HepG2 (cell line): ENCODE results near the gene ZNF382. TPM values are rescaled to one million over a fixed set of nuclear protein-coding genes. Genes with fewer than 3 reads are reported as not detected.

Source experiments
- DNMT1 ChIP-seq: sonication (generic); formaldehyde crosslinking; IDR thresholded peaks from 2 replicates; pipeline ENCODE4 v1.5.1; 2020; ENCODE audit warnings: mild to moderate bottlenecking, missing genetic modification reagents
- EZH2 ChIP-seq: conservative IDR thresholded peaks from 2 replicates; pipeline ENCODE4 v1.6.1; 2012; ENCODE audit warnings: mild to moderate bottlenecking, low read depth, low read length, moderate library complexity
- FOXK2 ChIP-seq: fragments of 450-650 bp; IDR thresholded peaks from 2 replicates; pipeline ENCODE4 v1.6.1; 2016
- IKZF1 ChIP-seq: fragments of 450-650 bp; IDR thresholded peaks from 2 replicates; pipeline ENCODE4 v1.7.1; 2016
- IRF2 ChIP-seq: IDR thresholded peaks from 2 replicates; pipeline ENCODE4 v1.6.1; 2018; ENCODE audit warnings: missing genetic modification reagents, missing compliant biosample characterization
- KLF15 ChIP-seq: sonication (generic); formaldehyde crosslinking; IDR thresholded peaks from 2 replicates; pipeline ENCODE4 v1.8.1; 2023; ENCODE audit warnings: borderline replicate concordance, mild to moderate bottlenecking, inconsistent platforms, missing genetic modification reagents, mixed read lengths
- MED1 ChIP-seq: sonication (generic); formaldehyde crosslinking; IDR thresholded peaks from 2 replicates; pipeline ENCODE4 v1.4.0; 2020; ENCODE audit warnings: missing genetic modification reagents
- MIER2 ChIP-seq: IDR thresholded peaks from 2 replicates; pipeline ENCODE4 v1.6.1; 2016; ENCODE audit warnings: missing biosample characterization, missing genetic modification reagents
- MLLT10 ChIP-seq: sonication (generic); formaldehyde crosslinking; IDR thresholded peaks from 2 replicates; pipeline ENCODE4 v1.4.0; 2020; ENCODE audit warnings: missing genetic modification reagents
- NCOA2 ChIP-seq: sonication (generic); formaldehyde crosslinking; IDR thresholded peaks from 2 replicates; pipeline ENCODE4 v1.8.0; 2022; ENCODE audit warnings: inconsistent platforms
- NCOR1 ChIP-seq: fragments of 200-600 bp; sonication (generic); IDR thresholded peaks from 2 replicates; pipeline ENCODE4 v1.7.0; 2017; ENCODE audit warnings: antibody characterized with exemption, low read length, borderline replicate concordance
- NFE2 ChIP-seq: sonication (generic); formaldehyde crosslinking; IDR thresholded peaks from 2 replicates; pipeline ENCODE4 v1.4.0; 2020; ENCODE audit warnings: missing genetic modification reagents
- NFYC ChIP-seq: IDR thresholded peaks from 2 replicates; pipeline ENCODE4 v1.6.1; 2016; ENCODE audit warnings: missing genetic modification reagents, missing compliant biosample characterization
- NKX3-1 ChIP-seq: sonication (generic); formaldehyde crosslinking; IDR thresholded peaks from 2 replicates; pipeline ENCODE4 v1.5.0; 2020; ENCODE audit warnings: missing genetic modification reagents
- ONECUT2 ChIP-seq: sonication (generic); formaldehyde crosslinking; IDR thresholded peaks from 2 replicates; pipeline ENCODE4 v1.4.0; 2020; ENCODE audit warnings: missing genetic modification reagents
- RCOR2 ChIP-seq: IDR thresholded peaks from 2 replicates; pipeline ENCODE4 v1.6.1; 2016; ENCODE audit warnings: missing biosample characterization, missing genetic modification reagents
- RFX5 ChIP-seq: IDR thresholded peaks from 2 replicates; pipeline ENCODE4 v1.6.1; 2011; ENCODE audit warnings: low read depth, low read length, improper control_type of control experiment
- SP140L ChIP-seq: sonication (generic); formaldehyde crosslinking; IDR thresholded peaks from 2 replicates; pipeline ENCODE4 v1.4.0; 2020; ENCODE audit warnings: missing genetic modification reagents, borderline replicate concordance
- STAT5B ChIP-seq: sonication (generic); formaldehyde crosslinking; IDR thresholded peaks from 2 replicates; pipeline ENCODE4 v1.4.0; 2020; ENCODE audit warnings: missing genetic modification reagents
- TARDBP ChIP-seq: sonication (generic); formaldehyde crosslinking; IDR thresholded peaks from 2 replicates; pipeline ENCODE4 v1.8.0; 2022; ENCODE audit warnings: mild to moderate bottlenecking, missing genetic modification reagents
- ZBTB1 ChIP-seq: sonication (generic); formaldehyde crosslinking; IDR thresholded peaks from 2 replicates; pipeline ENCODE4 v1.4.0; 2020; ENCODE audit warnings: missing genetic modification reagents, borderline replicate concordance
- ZBTB7B ChIP-seq: sonication (generic); formaldehyde crosslinking; IDR thresholded peaks from 2 replicates; pipeline ENCODE4 v1.4.0; 2020; ENCODE audit warnings: missing genetic modification reagents
- ZFP36 ChIP-seq: fragments of 150-350 bp; IDR thresholded peaks from 2 replicates; pipeline ENCODE4 v1.6.1; 2018; ENCODE audit warnings: borderline replicate concordance, low read length, low read depth; ENCODE audit not compliant: partially characterized antibody
- ZFP82 ChIP-seq: sonication (generic); formaldehyde crosslinking; IDR thresholded peaks from 2 replicates; pipeline ENCODE4 v1.5.1; 2020; ENCODE audit warnings: mild to moderate bottlenecking, missing genetic modification reagents, borderline replicate concordance
- ZNF598 ChIP-seq: sonication (generic); formaldehyde crosslinking; IDR thresholded peaks from 2 replicates; pipeline ENCODE4 v1.5.1; 2020; ENCODE audit warnings: mild to moderate bottlenecking, missing genetic modification reagents, borderline replicate concordance
- ZNF670 ChIP-seq: sonication (generic); formaldehyde crosslinking; IDR thresholded peaks from 2 replicates; pipeline ENCODE4 v1.8.0; 2022; ENCODE audit warnings: mild to moderate bottlenecking, missing genetic modification reagents, borderline replicate concordance
- ZNF713 ChIP-seq: sonication (generic); formaldehyde crosslinking; IDR thresholded peaks from 2 replicates; pipeline ENCODE4 v1.4.0; 2020; ENCODE audit warnings: mild to moderate bottlenecking, missing genetic modification reagents
- ZNF737 ChIP-seq: sonication (generic); formaldehyde crosslinking; IDR thresholded peaks from 2 replicates; pipeline ENCODE4 v1.5.0; 2020; ENCODE audit warnings: missing genetic modification reagents, mild to moderate bottlenecking, borderline replicate concordance
- ZNF788 ChIP-seq: sonication (generic); formaldehyde crosslinking; IDR thresholded peaks from 2 replicates; pipeline ENCODE4 v1.5.0; 2020; ENCODE audit warnings: mild to moderate bottlenecking, missing genetic modification reagents, borderline replicate concordance
- polyA plus RNA-seq, 8 experiments: library from polyadenylated mRNA; depleted of rRNA in 3 of 8; stranded (reverse) in 7 of 8; unstranded in 1 of 8; fragments of >200 nt; fragmentation: Illumina TruSeq in 4 of 8; extraction: Trizol in 4 of 8; gene quantifications; 2 replicates each; pipeline versions ENCODE4 v1.2.1 to v1.2.3, GENCODE V29; 2011 to 2016; ENCODE audit warnings: low read depth in 4 of 8, missing spikeins in 1 of 8, mixed read lengths in 1 of 8; ENCODE audit not compliant: insufficient read depth in 1 of 8
- total RNA-seq, 5 experiments: library from RNA; depleted of rRNA; stranded (reverse); fragments of >200 nt; fragmentation: Illumina TruSeq; extraction: Trizol; gene quantifications; 2 replicates each; pipeline ENCODE4 v1.2.3, GENCODE V29; 2016; ENCODE audit warnings: low read depth in 1 of 5
- TF ChIP-seq, protein P1 (sequence below): sonication (generic); formaldehyde crosslinking; conservative IDR thresholded peaks from 2 replicates; pipeline ENCODE4 v1.4.0; 2020; ENCODE audit warnings: missing genetic modification reagents
- TF ChIP-seq, protein P2 (sequence below): sonication (generic); formaldehyde crosslinking; conservative IDR thresholded peaks from 2 replicates; pipeline ENCODE4 v1.8.0; 2022; ENCODE audit warnings: low read depth, missing genetic modification reagents

ZNF382 gene
- total and polyA plus RNA-seq, 2 of the 13 experiments (the other 11 are each of a cell fraction or from before 2014, with no cell fraction given), result 2.3 to 6.8 TPM

DNA sequence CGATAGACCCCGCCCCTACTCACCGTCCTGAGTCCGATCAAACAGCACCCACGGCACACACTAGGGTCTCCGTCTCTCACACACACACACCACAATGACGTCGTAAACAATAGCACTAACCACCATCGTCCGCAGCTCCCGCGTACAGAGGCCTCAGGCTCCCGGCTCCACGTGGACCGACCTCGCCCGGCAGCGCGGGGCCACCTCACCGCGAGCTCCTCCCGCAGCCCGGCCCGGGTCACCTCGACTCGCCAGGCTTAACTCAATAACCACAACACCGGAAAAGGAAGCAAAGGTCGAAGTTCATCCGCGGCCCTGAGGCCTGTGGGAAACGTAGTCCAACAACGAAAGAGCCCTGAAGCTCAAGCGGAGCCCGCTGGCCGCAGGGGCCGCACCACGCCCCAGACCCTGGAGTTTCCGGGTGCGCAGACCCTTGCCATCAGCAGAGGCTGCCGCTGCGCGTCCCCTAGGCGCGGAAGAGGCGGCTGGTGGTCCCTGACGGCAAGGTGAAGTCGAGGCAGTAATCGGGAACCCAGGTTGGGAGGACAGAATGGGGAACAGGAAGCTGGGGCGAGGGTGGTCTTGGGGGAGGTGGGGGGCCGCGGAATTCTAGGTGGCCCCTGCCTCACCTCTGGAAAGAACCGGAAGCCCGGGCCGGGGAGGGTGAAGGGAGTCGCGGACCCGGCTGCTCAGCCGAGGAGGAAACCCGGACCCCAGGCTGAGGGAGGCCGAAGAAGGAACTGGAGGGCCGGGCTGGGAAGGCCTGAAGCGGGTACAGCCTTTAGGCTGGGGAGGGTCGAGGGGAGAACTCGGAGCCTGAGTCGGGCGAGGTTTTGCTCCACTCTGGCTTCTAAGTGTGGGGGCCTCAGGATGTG lies 31.9 kb upstream of the ZNF382 start, which contains the start of gene ZNF529 (continued):
- TF ChIP-seq RFX5 (peak; percentile 20; the same call in 1 of the 2 replicates), NFYC (CRISPR knock-in tag) (peak; percentile 46; the same call in 1 of the 2 replicates), FOXK2 (peak; percentile 33; the same call in 1 of the 2 replicates), KLF15 (CRISPR knock-in tag) (0 out of 2 replicates have a peak, but pooled peaks have one; percentile 58), ZNF737 (peak; percentile 98), MED1 (CRISPR knock-in tag) (peak; percentile 65), DNMT1 (CRISPR knock-in tag) (no peak), ZBTB7B (CRISPR knock-in tag) (peak; percentile 89; the same call in 1 of the 2 replicates), IKZF1 (no peak), ZNF670 (no peak), EZH2 (no peak), MLLT10 (CRISPR knock-in tag) (no peak), ZNF713 (CRISPR knock-in tag) (no peak), NKX3-1 (CRISPR knock-in tag) (no peak), RCOR2 (CRISPR knock-in tag) (no peak), NCOA2 (CRISPR knock-in tag) (peak; percentile 52; the same call in 1 of the 2 replicates), STAT5B (CRISPR knock-in tag) (no peak), NCOR1 (peak; percentile 84; the same call in 1 of the 2 replicates), MIER2 (no peak), ZNF598 (CRISPR knock-in tag) (peak; percentile 86; the same call in 1 of the 2 replicates), TARDBP (CRISPR knock-in tag) (peak; percentile 72), ONECUT2 (CRISPR knock-in tag) (no peak), ZFP36 (no peak), SP140L (CRISPR knock-in tag) (no peak), ZFP82 (CRISPR knock-in tag) (0 out of 2 replicates have a peak, but pooled peaks have one; percentile 41), NFE2 (no peak), ZBTB1 (CRISPR knock-in tag) (no peak), ZNF788 (CRISPR knock-in tag) (peak; percentile 54; the same call in 1 of the 2 replicates), IRF2 (peak; percentile 99)
- TF ChIP-seq, protein P1, sequence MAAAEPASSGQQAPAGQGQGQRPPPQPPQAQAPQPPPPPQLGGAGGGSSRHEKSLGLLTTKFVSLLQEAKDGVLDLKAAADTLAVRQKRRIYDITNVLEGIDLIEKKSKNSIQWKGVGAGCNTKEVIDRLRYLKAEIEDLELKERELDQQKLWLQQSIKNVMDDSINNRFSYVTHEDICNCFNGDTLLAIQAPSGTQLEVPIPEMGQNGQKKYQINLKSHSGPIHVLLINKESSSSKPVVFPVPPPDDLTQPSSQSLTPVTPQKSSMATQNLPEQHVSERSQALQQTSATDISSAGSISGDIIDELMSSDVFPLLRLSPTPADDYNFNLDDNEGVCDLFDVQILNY (CRISPR knock-in tag), result 0 out of 2 replicates have a peak, but pooled peaks have one; percentile 47
- TF ChIP-seq, protein P2, sequence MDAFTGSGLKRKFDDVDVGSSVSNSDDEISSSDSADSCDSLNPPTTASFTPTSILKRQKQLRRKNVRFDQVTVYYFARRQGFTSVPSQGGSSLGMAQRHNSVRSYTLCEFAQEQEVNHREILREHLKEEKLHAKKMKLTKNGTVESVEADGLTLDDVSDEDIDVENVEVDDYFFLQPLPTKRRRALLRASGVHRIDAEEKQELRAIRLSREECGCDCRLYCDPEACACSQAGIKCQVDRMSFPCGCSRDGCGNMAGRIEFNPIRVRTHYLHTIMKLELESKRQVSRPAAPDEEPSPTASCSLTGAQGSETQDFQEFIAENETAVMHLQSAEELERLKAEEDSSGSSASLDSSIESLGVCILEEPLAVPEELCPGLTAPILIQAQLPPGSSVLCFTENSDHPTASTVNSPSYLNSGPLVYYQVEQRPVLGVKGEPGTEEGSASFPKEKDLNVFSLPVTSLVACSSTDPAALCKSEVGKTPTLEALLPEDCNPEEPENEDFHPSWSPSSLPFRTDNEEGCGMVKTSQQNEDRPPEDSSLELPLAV (CRISPR knock-in tag), result no peak
